Liver (tissue), 9 donors: ENCODE measurements around the gene CIB1. TPM values are rescaled to one million over a fixed set of nuclear protein-coding genes. Genes with fewer than 3 reads are reported as not detected.

ENCODE experiments used
- DNase-seq: peaks from one replicate; pipeline ENCODE4 v3.0.0-alpha.2; 2017; ENCODE audit warnings: low spot score
- H3K27ac ChIP-seq, 2 donors: one replicate each; pipeline ENCODE4 v1.7.0; 2013; ENCODE audit warnings: inconsistent platforms in 2 of 2, low read length in 2 of 2, control low read depth in 1 of 2, low read depth in 1 of 2, mild to moderate bottlenecking in 1 of 2
- H3K27me3 ChIP-seq, 4 donors: one replicate each; pipeline versions ENCODE4 v1.6.1 to v1.7.0; 2013; ENCODE audit warnings: low read length in 3 of 4, inconsistent platforms in 1 of 4, mild to moderate bottlenecking in 1 of 4, moderate library complexity in 1 of 4; ENCODE audit not compliant: control insufficient read depth in 4 of 4, insufficient read depth in 4 of 4
- H3K36me3 ChIP-seq, 4 donors: one replicate each; pipeline versions ENCODE4 v1.6.1 to v1.7.0; 2013; ENCODE audit warnings: low read length in 3 of 4, mild to moderate bottlenecking in 3 of 4, low read depth in 1 of 4, moderate library complexity in 1 of 4; ENCODE audit not compliant: control insufficient read depth in 4 of 4, insufficient read depth in 3 of 4
- H3K4me1 ChIP-seq, 4 donors: one replicate each; pipeline versions ENCODE4 v1.6.1 to v1.7.0; 2013; ENCODE audit warnings: low read length in 3 of 4, mild to moderate bottlenecking in 3 of 4, moderate library complexity in 1 of 4; ENCODE audit not compliant: control insufficient read depth in 4 of 4, insufficient read depth in 4 of 4
- H3K4me3 ChIP-seq, 3 donors: one replicate each; pipeline versions ENCODE4 v1.6.1 to v1.7.0; 2013; ENCODE audit warnings: low read length in 3 of 3, control low read depth in 1 of 3, low read depth in 1 of 3, mild to moderate bottlenecking in 1 of 3
- H3K9ac ChIP-seq, 2 donors: one replicate each; pipeline ENCODE4 v1.7.0; 2013; ENCODE audit warnings: low read length in 2 of 2, mild to moderate bottlenecking in 2 of 2, moderate library complexity in 2 of 2, control low read depth in 1 of 2, low read depth in 1 of 2
- H3K9me3 ChIP-seq, 4 donors: one replicate each; pipeline versions ENCODE4 v1.6.1 to v1.7.0; 2013; ENCODE audit warnings: low read length in 3 of 4; ENCODE audit not compliant: control insufficient read depth in 4 of 4
- EGR1 ChIP-seq, 2 donors: IDR thresholded peaks; 2 replicates each; pipeline ENCODE4 v1.6.1; 2016 to 2018; ENCODE audit warnings: antibody characterized with exemption in 2 of 2, low read depth in 2 of 2
- FOXA1 ChIP-seq: IDR thresholded peaks from 2 replicates; pipeline ENCODE4 v1.6.1; 2016; ENCODE audit warnings: antibody characterized with exemption
- FOXA2 ChIP-seq: IDR thresholded peaks from 2 replicates; pipeline ENCODE4 v1.6.1; 2016; ENCODE audit warnings: antibody characterized with exemption
- GABPA ChIP-seq, 2 donors: IDR thresholded peaks in 1 of 2; conservative IDR thresholded peaks in 1 of 2; 2 replicates each; pipeline ENCODE4 v1.6.1; 2016; ENCODE audit warnings: antibody characterized with exemption in 2 of 2, mild to moderate bottlenecking in 1 of 2, moderate library complexity in 1 of 2
- HNF4A ChIP-seq, 2 donors: conservative IDR thresholded peaks; 2 replicates each; pipeline ENCODE4 v1.6.1; 2016; ENCODE audit warnings: antibody characterized with exemption in 2 of 2, mild to moderate bottlenecking in 2 of 2
- HNF4G ChIP-seq: IDR thresholded peaks from 2 replicates; pipeline ENCODE4 v1.6.1; 2016; ENCODE audit warnings: antibody characterized with exemption
- JUND ChIP-seq, 2 donors: IDR thresholded peaks; 2 replicates each; pipeline ENCODE4 v1.6.1; 2016; ENCODE audit warnings: antibody characterized with exemption in 2 of 2
- NR2F2 ChIP-seq: IDR thresholded peaks from 2 replicates; pipeline ENCODE4 v1.6.1; 2016; ENCODE audit warnings: antibody characterized with exemption
- RAD21 ChIP-seq, 2 donors: IDR thresholded peaks; 2 replicates each; pipeline ENCODE4 v1.6.1; 2016; ENCODE audit warnings: antibody characterized with exemption in 2 of 2, mild to moderate bottlenecking in 2 of 2
- RXRA ChIP-seq, 2 donors: IDR thresholded peaks; 2 replicates each; pipeline ENCODE4 v1.6.1; 2017 to 2018; ENCODE audit warnings: antibody characterized with exemption in 2 of 2, mild to moderate bottlenecking in 1 of 2
- TAF1 ChIP-seq: conservative IDR thresholded peaks from 2 replicates; pipeline ENCODE4 v1.6.1; 2016; ENCODE audit warnings: antibody characterized with exemption, mild to moderate bottlenecking
- YY1 ChIP-seq: IDR thresholded peaks from 2 replicates; pipeline ENCODE4 v1.6.1; 2016; ENCODE audit warnings: antibody characterized with exemption, mild to moderate bottlenecking
- WGBS: extraction: QIAGEN DNeasy Blood & Tissue Kit; methylation state at CpG from one replicate; pipeline ENCODE4 v1.1.7; 2013; 5-methylcytosine and 5-hydroxymethylcytosine counted together
- polyA plus RNA-seq, 2 donors: library from polyadenylated mRNA; stranded (reverse) in 1 of 2; unstranded in 1 of 2; fragments of 200-250 nt in 1 of 2; fragments of >200 nt in 1 of 2; fragmentation: Nextera tagmentation in 1 of 2; extraction: Ambion mirVana in 1 of 2; gene quantifications; one replicate each; pipeline versions ENCODE4 v1.2.1 to v1.2.3, GENCODE V29; 2013 to 2015
- total RNA-seq, 2 donors: library from RNA; depleted of rRNA; stranded (reverse); fragments of >200 nt; gene quantifications; one replicate each; pipeline ENCODE4 v1.2.3, GENCODE V29; 2014
- TF ChIP-seq, protein P1 (sequence below): fragments of 150-350 bp; IDR thresholded peaks from 2 replicates; pipeline ENCODE4 v1.5.1; 2017; ENCODE audit warnings: improper control_type of control experiment, low read depth, low read length; ENCODE audit not compliant: missing input control
- TF ChIP-seq, protein P2 (sequence below): IDR thresholded peaks from 2 replicates; pipeline ENCODE4 v1.6.1; 2016; ENCODE audit warnings: antibody characterized with exemption
- TF ChIP-seq, protein P3 (sequence below): IDR thresholded peaks from 2 replicates; pipeline ENCODE4 v1.6.1; 2016; ENCODE audit warnings: antibody characterized with exemption
- TF ChIP-seq, protein P4 (sequence below): IDR thresholded peaks from 2 replicates; pipeline ENCODE4 v1.6.1; 2016; ENCODE audit warnings: antibody characterized with exemption, mild to moderate bottlenecking
- TF ChIP-seq, protein P5 (sequence below): IDR thresholded peaks from 2 replicates; pipeline ENCODE4 v1.6.1; 2016; ENCODE audit warnings: antibody characterized with exemption
- donor health status: healthy.
- donor health status: healthy.
- donor health status: healthy.
- donor health status: healthy.
- donor health status: healthy.

CIB1 gene
- total and polyA plus RNA-seq, 4 donors, result 14.9 to 107 (median 49.3) TPM

DNA sequence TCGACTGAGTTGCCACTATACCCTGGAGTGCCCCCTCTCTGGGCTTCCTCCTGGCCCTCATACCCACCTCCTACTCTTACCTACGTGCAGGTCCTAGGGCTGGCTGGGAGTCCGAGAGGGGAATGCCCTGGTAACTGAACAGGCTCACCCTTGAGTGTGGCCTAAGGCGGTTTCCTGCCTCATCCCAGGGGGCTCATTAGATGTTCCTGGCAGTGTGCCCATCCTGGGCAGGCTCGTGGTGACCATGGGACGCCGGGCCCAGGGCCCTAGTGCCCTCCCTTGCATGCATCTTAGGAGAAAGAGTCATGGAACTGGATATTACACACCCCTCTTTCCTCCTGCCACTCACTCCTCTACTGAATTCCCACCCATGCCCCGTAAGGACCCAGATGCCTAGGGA lies 29.8 kb downstream of the CIB1 start:
- Histone ChIP-seq H3K27ac (no peak overlapping the region), H3K9ac (no peak overlapping the region), H3K9me3 (no peaks in the 10 kb centered on the region), H3K4me1 (peaks cover 17 to 45% (median 29%) of the 10 kb centered on the region in 4 donors), H3K4me3 (no peak overlapping the region), H3K36me3 (peaks cover 0 to 19% (median 3%) of the 10 kb centered on the region in 4 donors), H3K27me3 (no peaks in the 10 kb centered on the region)
- TF ChIP-seq RXRA (IDR thresholded peaks at IDR 0.05), result no peak
- TF ChIP-seq NR2F2, result no peak
- TF ChIP-seq JUND (IDR thresholded peaks at IDR 0.05), result no peak
- no peak for TF ChIP-seq HNF4A (conservative IDR thresholded peaks at IDR 0.05)
- TF ChIP-seq RAD21 (IDR thresholded peaks at IDR 0.05), result no peak
- TF ChIP-seq, protein P1, sequence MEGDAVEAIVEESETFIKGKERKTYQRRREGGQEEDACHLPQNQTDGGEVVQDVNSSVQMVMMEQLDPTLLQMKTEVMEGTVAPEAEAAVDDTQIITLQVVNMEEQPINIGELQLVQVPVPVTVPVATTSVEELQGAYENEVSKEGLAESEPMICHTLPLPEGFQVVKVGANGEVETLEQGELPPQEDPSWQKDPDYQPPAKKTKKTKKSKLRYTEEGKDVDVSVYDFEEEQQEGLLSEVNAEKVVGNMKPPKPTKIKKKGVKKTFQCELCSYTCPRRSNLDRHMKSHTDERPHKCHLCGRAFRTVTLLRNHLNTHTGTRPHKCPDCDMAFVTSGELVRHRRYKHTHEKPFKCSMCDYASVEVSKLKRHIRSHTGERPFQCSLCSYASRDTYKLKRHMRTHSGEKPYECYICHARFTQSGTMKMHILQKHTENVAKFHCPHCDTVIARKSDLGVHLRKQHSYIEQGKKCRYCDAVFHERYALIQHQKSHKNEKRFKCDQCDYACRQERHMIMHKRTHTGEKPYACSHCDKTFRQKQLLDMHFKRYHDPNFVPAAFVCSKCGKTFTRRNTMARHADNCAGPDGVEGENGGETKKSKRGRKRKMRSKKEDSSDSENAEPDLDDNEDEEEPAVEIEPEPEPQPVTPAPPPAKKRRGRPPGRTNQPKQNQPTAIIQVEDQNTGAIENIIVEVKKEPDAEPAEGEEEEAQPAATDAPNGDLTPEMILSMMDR, result no peak
- TF ChIP-seq, protein P2, sequence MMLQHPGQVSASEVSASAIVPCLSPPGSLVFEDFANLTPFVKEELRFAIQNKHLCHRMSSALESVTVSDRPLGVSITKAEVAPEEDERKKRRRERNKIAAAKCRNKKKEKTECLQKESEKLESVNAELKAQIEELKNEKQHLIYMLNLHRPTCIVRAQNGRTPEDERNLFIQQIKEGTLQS, result no peak
- DNase-seq, result no peak
- WGBS, result 83% methylated on average over 8 of the region's 8 CpGs

- no peaks in the 10 kb centered on the region for H3K9me3 ChIP-seq
- no peak for TF ChIP-seq FOXA1
- no peak for TF ChIP-seq GABPA (IDR thresholded peaks at IDR 0.05 in 1 of 2, conservative IDR thresholded peaks at IDR 0.05 in 1 of 2)
- TF ChIP-seq RXRA (IDR thresholded peaks at IDR 0.05), result no peak
- TF ChIP-seq, protein P3, sequence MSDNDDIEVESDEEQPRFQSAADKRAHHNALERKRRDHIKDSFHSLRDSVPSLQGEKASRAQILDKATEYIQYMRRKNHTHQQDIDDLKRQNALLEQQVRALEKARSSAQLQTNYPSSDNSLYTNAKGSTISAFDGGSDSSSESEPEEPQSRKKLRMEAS, result no peak
- TF ChIP-seq RAD21 (IDR thresholded peaks at IDR 0.05), result no peak
- TF ChIP-seq EGR1 (IDR thresholded peaks at IDR 0.05; ENCODE audit: low read depth in 2 of 2), result no peak
- TF ChIP-seq JUND (IDR thresholded peaks at IDR 0.05), result no peak
- TF ChIP-seq HNF4A (conservative IDR thresholded peaks at IDR 0.05), result no peak
- TF ChIP-seq NR2F2, result no peak
- no peak for TF ChIP-seq TAF1
- no peak for TF ChIP-seq HNF4G
- TF ChIP-seq, protein P1, result no peak
- TF ChIP-seq, protein P4, sequence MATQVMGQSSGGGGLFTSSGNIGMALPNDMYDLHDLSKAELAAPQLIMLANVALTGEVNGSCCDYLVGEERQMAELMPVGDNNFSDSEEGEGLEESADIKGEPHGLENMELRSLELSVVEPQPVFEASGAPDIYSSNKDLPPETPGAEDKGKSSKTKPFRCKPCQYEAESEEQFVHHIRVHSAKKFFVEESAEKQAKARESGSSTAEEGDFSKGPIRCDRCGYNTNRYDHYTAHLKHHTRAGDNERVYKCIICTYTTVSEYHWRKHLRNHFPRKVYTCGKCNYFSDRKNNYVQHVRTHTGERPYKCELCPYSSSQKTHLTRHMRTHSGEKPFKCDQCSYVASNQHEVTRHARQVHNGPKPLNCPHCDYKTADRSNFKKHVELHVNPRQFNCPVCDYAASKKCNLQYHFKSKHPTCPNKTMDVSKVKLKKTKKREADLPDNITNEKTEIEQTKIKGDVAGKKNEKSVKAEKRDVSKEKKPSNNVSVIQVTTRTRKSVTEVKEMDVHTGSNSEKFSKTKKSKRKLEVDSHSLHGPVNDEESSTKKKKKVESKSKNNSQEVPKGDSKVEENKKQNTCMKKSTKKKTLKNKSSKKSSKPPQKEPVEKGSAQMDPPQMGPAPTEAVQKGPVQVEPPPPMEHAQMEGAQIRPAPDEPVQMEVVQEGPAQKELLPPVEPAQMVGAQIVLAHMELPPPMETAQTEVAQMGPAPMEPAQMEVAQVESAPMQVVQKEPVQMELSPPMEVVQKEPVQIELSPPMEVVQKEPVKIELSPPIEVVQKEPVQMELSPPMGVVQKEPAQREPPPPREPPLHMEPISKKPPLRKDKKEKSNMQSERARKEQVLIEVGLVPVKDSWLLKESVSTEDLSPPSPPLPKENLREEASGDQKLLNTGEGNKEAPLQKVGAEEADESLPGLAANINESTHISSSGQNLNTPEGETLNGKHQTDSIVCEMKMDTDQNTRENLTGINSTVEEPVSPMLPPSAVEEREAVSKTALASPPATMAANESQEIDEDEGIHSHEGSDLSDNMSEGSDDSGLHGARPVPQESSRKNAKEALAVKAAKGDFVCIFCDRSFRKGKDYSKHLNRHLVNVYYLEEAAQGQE, result no peak
- TF ChIP-seq YY1, result no peak
- TF ChIP-seq FOXA2, result no peak
- TF ChIP-seq, protein P5, sequence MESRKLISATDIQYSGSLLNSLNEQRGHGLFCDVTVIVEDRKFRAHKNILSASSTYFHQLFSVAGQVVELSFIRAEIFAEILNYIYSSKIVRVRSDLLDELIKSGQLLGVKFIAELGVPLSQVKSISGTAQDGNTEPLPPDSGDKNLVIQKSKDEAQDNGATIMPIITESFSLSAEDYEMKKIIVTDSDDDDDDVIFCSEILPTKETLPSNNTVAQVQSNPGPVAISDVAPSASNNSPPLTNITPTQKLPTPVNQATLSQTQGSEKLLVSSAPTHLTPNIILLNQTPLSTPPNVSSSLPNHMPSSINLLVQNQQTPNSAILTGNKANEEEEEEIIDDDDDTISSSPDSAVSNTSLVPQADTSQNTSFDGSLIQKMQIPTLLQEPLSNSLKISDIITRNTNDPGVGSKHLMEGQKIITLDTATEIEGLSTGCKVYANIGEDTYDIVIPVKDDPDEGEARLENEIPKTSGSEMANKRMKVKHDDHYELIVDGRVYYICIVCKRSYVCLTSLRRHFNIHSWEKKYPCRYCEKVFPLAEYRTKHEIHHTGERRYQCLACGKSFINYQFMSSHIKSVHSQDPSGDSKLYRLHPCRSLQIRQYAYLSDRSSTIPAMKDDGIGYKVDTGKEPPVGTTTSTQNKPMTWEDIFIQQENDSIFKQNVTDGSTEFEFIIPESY, result no peak
- TF ChIP-seq, protein P2, result no peak
- WGBS, result 98% methylated on average over 7 of the region's 7 CpGs
- H3K4me3 ChIP-seq, result no peak overlapping the region
- H3K27me3 ChIP-seq, result no peaks in the 10 kb centered on the region
- peaks cover 17 to 45% (median 29%) of the 10 kb centered on the region in 4 donors for H3K4me1 ChIP-seq
- DNase-seq, result no peak
- peaks cover 0 to 19% (median 3%) of the 10 kb centered on the region in 4 donors for H3K36me3 ChIP-seq
- H3K27ac ChIP-seq, result no peak overlapping the region
- no peak overlapping the region for H3K9ac ChIP-seq
Measured at GRCh38 chr15:90203473-90203872, 30.3 kb downstream of the CIB1 start.
